Calu3 (cell line): ENCODE measurements around the gene CACNG4. TPM values are rescaled to one million over a fixed set of nuclear protein-coding genes. Genes with fewer than 3 reads are reported as not detected.

Experiments used
- BruUV-seq: library from RNA; stranded (reverse); fragments of 400-500 nt; replicated peaks from 2 replicates; lab custom pipeline; 2021; lab: Mats Ljungman, UMichigan
- CTCF ChIA-PET: fragments of 300-600 bp; sonication (Branson Sonifier 250); formaldehyde crosslinking; loops from one replicate; lab custom pipeline; 2022; ENCODE audit warnings: antibody characterized with exemption; lab: Charles Lee
- DNase-seq: peaks from one replicate; pipeline ENCODE4 v3.0.0; 2022
- H3K27ac Mint-ChIP-seq: one replicate; pipeline ENCODE4 v1.8.0; 2022; ENCODE audit warnings: mixed read lengths; ENCODE audit not compliant: unreplicated experiment
- H3K27me3 Mint-ChIP-seq: one replicate; pipeline ENCODE4 v1.8.0; 2022; ENCODE audit warnings: mixed read lengths; ENCODE audit not compliant: unreplicated experiment
- H3K36me3 Mint-ChIP-seq: one replicate; pipeline ENCODE4 v1.8.0; 2022; ENCODE audit warnings: mild to moderate bottlenecking, moderate library complexity, mixed read lengths; ENCODE audit not compliant: insufficient read depth, unreplicated experiment
- H3K4me1 Mint-ChIP-seq: one replicate; pipeline ENCODE4 v1.8.0; 2022; ENCODE audit warnings: mild to moderate bottlenecking, low read depth, mixed read lengths; ENCODE audit not compliant: unreplicated experiment
- H3K4me3 Mint-ChIP-seq: one replicate; pipeline ENCODE4 v1.8.0; 2022; ENCODE audit warnings: mild to moderate bottlenecking, low read depth, moderate library complexity, mixed read lengths; ENCODE audit not compliant: unreplicated experiment
- H3K9me3 Mint-ChIP-seq: one replicate; pipeline ENCODE4 v1.8.0; 2022; ENCODE audit warnings: low read depth, mixed read lengths; ENCODE audit not compliant: unreplicated experiment
- CTCF ChIP-seq: fragments of 200-600 bp; IDR thresholded peaks from one replicate; pipeline ENCODE4 v1.8.0; 2022; ENCODE audit warnings: antibody characterized with exemption; ENCODE audit not compliant: unreplicated experiment
- intact Hi-C: fragments of 100-400 bp; cut with micrococcal nuclease; formaldehyde crosslinking; loops from one replicate; pipeline ENCODE4 v1.10.0; 2022; ENCODE audit not compliant: unreplicated experiment
- total RNA-seq: library from RNA; stranded (reverse); gene quantifications from 2 replicates; pipeline ENCODE4 v1.2.3, GENCODE V29; 2022

CACNG4 gene
- total RNA-seq, 1 experiment from 2014 or later, result 3.8 TPM

- TF ChIP-seq CTCF, result no peak
- DNase-seq, result no peak
- intact Hi-C loops, result no loop called here
- BruUV-seq, result no TSS peak
- Mint-ChIP-seq H3K4me1 (no peaks in the 10 kb centered on the region), H3K27ac (no peak overlapping the region), H3K27me3 (peaks cover 19% of the 10 kb centered on the region), H3K4me3 (no peak overlapping the region), H3K36me3 (no peaks in the 10 kb centered on the region), H3K9me3 (peaks cover 4% of the 10 kb centered on the region)
- CTCF ChIA-PET, result interaction anchor here (0.6 kb wide), 1 partner anchor 9 kb away, joined by 4 read pairs; no protein-coding TSS in a partner anchor
These were observed 89.0 kb downstream of the CACNG4 start for GRCh38 chr17:67053438-67054000.

- Mint-ChIP-seq H3K27ac (no peak overlapping the region), H3K4me3 (no peak overlapping the region), H3K4me1 (no peaks in the 10 kb centered on the region), H3K36me3 (no peaks in the 10 kb centered on the region), H3K27me3 (peaks cover 13% of the 10 kb centered on the region), H3K9me3 (no peaks in the 10 kb centered on the region)
- CTCF ChIA-PET, result interaction anchor here (0.6 kb wide), 1 partner anchor 9 kb away, joined by 4 read pairs; no protein-coding TSS in a partner anchor
- no TSS peak for BruUV-seq
- TF ChIP-seq CTCF, result no peak
- DNase-seq, result no peak
- intact Hi-C loops, result no loop called here
These were observed 89.6 kb downstream of the CACNG4 start for GRCh38 chr17:67054011-67054591.

- Mint-ChIP-seq H3K27me3 (peaks cover 10% of the 10 kb centered on the region), H3K4me3 (no peak overlapping the region), H3K9me3 (no peaks in the 10 kb centered on the region), H3K27ac (no peak overlapping the region), H3K4me1 (no peaks in the 10 kb centered on the region), H3K36me3 (no peaks in the 10 kb centered on the region)
- no TSS peak for BruUV-seq
- no peak for TF ChIP-seq CTCF
- no peak for DNase-seq
- CTCF ChIA-PET, result no interaction called here
- intact Hi-C loops, result no loop called here
These were observed 90.1 kb downstream of the CACNG4 start for GRCh38 chr17:67054608-67055007.

GRCh38 chr17:67055041-67055443 is 90.5 kb downstream of the CACNG4 start:
- intact Hi-C loops, result no loop called here
- no peaks in the 10 kb centered on the region for H3K4me1 Mint-ChIP-seq
- H3K36me3 Mint-ChIP-seq, result no peaks in the 10 kb centered on the region
- no peak overlapping the region for H3K27ac Mint-ChIP-seq
- H3K4me3 Mint-ChIP-seq, result no peak overlapping the region
- BruUV-seq, result no TSS peak
- CTCF ChIA-PET, result no interaction called here
- peaks cover 10% of the 10 kb centered on the region for H3K27me3 Mint-ChIP-seq
- no peaks in the 10 kb centered on the region for H3K9me3 Mint-ChIP-seq
- TF ChIP-seq CTCF, result no peak
- no peak for DNase-seq
